ENCODE data around the gene SPSB4. TPM values are rescaled to one million over a fixed set of nuclear protein-coding genes. Genes with fewer than 3 reads are reported as not detected.

The SPSB4 gene
- total and polyA plus RNA-seq, 9 of the 15 experiments (the other 6 are each of a cell fraction or from before 2014, with no cell fraction given) = not detected

DNA sequence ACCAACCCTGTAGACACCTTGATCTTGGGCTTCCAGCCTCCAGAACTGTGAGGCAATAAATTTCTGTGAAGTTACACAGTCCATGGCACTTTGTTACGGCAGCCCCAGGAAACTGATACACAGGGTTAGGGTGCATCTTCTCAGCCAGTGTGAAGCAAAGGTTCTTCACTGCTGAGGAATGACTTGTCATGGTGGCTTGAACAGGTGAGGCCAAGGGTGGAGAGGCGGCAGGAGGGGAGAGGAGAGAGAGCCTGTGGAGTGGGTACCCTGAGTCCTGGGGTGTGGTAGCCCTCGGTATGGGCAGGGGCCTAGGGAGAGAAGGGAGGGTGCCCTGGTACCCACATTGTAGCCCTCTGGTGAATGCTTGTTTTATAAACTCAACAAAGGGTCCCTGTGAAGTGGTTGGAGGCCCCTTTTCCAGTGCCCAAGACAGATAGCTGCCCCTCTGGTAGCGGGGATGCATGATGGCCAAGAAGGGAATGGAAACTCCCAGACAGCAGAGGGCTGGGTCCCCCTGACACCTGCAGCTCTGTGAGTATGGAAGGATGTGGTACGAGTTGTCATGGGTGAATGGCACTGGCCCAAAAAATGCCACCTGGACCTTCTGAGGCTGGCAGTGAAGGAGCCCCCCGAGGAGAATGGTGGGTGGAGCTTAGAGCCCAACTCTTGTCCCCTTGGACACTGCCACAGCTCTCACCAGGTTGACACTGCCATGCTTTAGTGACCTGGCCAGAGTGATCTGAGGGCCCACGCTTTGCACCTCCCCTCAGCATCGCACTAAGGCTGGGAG, 49.6 kb downstream of the SPSB4 start (continued):
- TF ChIP-seq ZNF639 (CRISPR knock-in tag; conservative IDR thresholded peaks at IDR 0.05 in 1 of 2, IDR thresholded peaks at IDR 0.05 in 1 of 2) = no peak
- no peak for TF ChIP-seq ZNF695 (CRISPR knock-in tag; IDR thresholded peaks at IDR 0.05)
- TF ChIP-seq NCOA1 (IDR thresholded peaks at IDR 0.05; ENCODE audit: low read depth) = no peak

GRCh38 chr3:141102372-141102771, 51.2 kb downstream of the SPSB4 start:
- no peak for ATAC-seq
- CTCF ChIA-PET (ENCODE audit: low intra/inter-chr PET ratio) = interaction anchor here (0.5 kb wide), 1 partner anchor 9 kb away, joined by 3 read pairs; no protein-coding TSS in a partner anchor
- intact Hi-C loops (cut with micrococcal nuclease) = loop anchor here (10.0 kb wide), 1 partner anchor 178 kb away; no protein-coding TSS in a partner anchor
- Histone ChIP-seq H3K4me2 (ENCODE audit: insufficient read depth, low read length) (no peak overlapping the region), H3K27me3 (ENCODE audit: control insufficient read depth in 2 of 2, insufficient read depth in 2 of 2, low read length in 2 of 2) (peaks cover 9 to 31% of the 10 kb centered on the region in 2 experiments; a peak in 4 of 5 replicates), H3K79me2 (ENCODE audit: control insufficient read depth, insufficient read depth, low read length) (no peaks in the 10 kb centered on the region), H2AFZ (ENCODE audit: low read depth, low read length) (no peak overlapping the region), H3K36me3 (ENCODE audit: control insufficient read depth, insufficient read depth, low read length) (no peaks in the 10 kb centered on the region), H3K9me3 (replicated peaks; ENCODE audit: control insufficient read depth, insufficient read depth, low read depth, low read length) (no peaks in the 10 kb centered on the region), H3K4me1 (replicated peaks in 1 of 2; ENCODE audit: control insufficient read depth in 2 of 2, insufficient read depth in 2 of 2, low read length in 2 of 2) (no peaks in the 10 kb centered on the region), H3K27ac (ENCODE audit: extremely low read depth, low read depth, low read length) (no peak overlapping the region), H4K20me1 (replicated peaks; ENCODE audit: control insufficient read depth, insufficient read depth, low read length) (0 out of 2 replicates have a peak, but pooled peaks cover 3% of the 10 kb centered on the region), H3K9me1 (ENCODE audit: control insufficient read depth, insufficient read depth, low read length) (no peaks in the 10 kb centered on the region), H3K9ac (ENCODE audit: insufficient read depth in 1 of 2, low read depth in 2 of 2, low read length in 2 of 2) (no peak overlapping the region), H3K4me3 (no peak overlapping the region)
- BruUV-seq (replicated peaks) = no TSS peak
- POLR2A ChIA-PET = no interaction called here
- DNase-seq (ENCODE audit: extremely low read depth in 1 of 4, low spot score in 3 of 4) = no peak
- in situ Hi-C loops (cut with MboI) = loop anchor here (10.0 kb wide), 1 partner anchor 188 kb away; no protein-coding TSS in a partner anchor
- TF ChIP-seq EZH2 (IDR thresholded peaks at IDR 0.05; ENCODE audit: borderline replicate concordance, low read depth, low read length) (no peak), ZBTB7A (IDR thresholded peaks at IDR 0.05; ENCODE audit: borderline replicate concordance, control insufficient read depth, low read depth, low read length) (no peak), MCM2 (IDR thresholded peaks at IDR 0.05; ENCODE audit: low read depth) (no peak), POLR2AphosphoS5 (IDR thresholded peaks at IDR 0.05; ENCODE audit: control insufficient read depth, insufficient read depth, low read depth, low read length) (no peak), FOXK1 (CRISPR knock-in tag; IDR thresholded peaks at IDR 0.05; ENCODE audit: borderline replicate concordance) (no peak), HDAC1 (IDR thresholded peaks at IDR 0.05) (no peak), NFATC3 (IDR thresholded peaks at IDR 0.05) (no peak), ZNF695 (CRISPR knock-in tag; IDR thresholded peaks at IDR 0.05) (no peak)
- TF ChIP-seq, protein P1, sequence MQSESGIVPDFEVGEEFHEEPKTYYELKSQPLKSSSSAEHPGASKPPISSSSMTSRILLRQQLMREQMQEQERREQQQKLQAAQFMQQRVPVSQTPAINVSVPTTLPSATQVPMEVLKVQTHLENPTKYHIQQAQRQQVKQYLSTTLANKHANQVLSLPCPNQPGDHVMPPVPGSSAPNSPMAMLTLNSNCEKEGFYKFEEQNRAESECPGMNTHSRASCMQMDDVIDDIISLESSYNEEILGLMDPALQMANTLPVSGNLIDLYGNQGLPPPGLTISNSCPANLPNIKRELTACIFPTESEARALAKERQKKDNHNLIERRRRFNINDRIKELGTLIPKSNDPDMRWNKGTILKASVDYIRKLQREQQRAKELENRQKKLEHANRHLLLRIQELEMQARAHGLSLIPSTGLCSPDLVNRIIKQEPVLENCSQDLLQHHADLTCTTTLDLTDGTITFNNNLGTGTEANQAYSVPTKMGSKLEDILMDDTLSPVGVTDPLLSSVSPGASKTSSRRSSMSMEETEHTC (IDR thresholded peaks at IDR 0.05) = no peak
- TF ChIP-seq, protein P2, sequence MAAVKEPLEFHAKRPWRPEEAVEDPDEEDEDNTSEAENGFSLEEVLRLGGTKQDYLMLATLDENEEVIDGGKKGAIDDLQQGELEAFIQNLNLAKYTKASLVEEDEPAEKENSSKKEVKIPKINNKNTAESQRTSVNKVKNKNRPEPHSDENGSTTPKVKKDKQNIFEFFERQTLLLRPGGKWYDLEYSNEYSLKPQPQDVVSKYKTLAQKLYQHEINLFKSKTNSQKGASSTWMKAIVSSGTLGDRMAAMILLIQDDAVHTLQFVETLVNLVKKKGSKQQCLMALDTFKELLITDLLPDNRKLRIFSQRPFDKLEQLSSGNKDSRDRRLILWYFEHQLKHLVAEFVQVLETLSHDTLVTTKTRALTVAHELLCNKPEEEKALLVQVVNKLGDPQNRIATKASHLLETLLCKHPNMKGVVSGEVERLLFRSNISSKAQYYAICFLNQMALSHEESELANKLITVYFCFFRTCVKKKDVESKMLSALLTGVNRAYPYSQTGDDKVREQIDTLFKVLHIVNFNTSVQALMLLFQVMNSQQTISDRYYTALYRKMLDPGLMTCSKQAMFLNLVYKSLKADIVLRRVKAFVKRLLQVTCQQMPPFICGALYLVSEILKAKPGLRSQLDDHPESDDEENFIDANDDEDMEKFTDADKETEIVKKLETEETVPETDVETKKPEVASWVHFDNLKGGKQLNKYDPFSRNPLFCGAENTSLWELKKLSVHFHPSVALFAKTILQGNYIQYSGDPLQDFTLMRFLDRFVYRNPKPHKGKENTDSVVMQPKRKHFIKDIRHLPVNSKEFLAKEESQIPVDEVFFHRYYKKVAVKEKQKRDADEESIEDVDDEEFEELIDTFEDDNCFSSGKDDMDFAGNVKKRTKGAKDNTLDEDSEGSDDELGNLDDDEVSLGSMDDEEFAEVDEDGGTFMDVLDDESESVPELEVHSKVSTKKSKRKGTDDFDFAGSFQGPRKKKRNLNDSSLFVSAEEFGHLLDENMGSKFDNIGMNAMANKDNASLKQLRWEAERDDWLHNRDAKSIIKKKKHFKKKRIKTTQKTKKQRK (IDR thresholded peaks at IDR 0.05; ENCODE audit: borderline replicate concordance, low read depth, low read length) = no peak
- 0% methylated on average over 1 of the region's 1 CpG for WGBS (ENCODE audit: insufficient coverage, low coverage, missing lambda C conversion rate)
- FAIRE-seq = no peak
